ENCODE results near the gene GCDH.

DNA sequence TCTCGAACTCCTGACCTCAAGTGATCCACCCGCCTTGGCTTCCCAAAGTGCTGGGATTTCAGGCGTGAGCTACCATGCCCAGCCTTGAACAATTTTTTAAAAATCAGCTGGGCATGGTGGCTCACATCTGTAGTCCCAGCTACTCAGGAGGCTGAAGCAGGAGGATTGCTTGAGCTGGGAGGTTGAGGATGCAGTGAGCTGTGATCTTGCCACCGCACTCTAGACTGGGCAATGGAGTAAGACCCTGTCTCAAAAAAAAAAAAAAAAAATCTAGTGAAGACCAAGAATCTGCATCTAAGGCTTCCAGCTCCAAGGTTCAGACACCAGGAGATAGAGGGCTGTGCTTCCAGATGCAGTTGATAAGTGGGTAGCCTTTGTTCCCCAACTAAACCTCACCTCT, 26.8 kb upstream of the GCDH start:
- TF ChIP-seq POLR2A (IDR thresholded peaks at IDR 0.05; ENCODE audit: low read length) (no peak), GATA1 (IDR thresholded peaks at IDR 0.05; ENCODE audit: low read depth, low read length) (no peak)

All from erythroblast (primary cell).